ENCODE results near the gene WDR3. TPM values are rescaled to one million over a fixed set of nuclear protein-coding genes. Genes with fewer than 3 reads are reported as not detected.

WDR3 gene
- total and polyA plus RNA-seq, 2 donors (not counting 3 experiments of a cell fraction or from before 2014, with no cell fraction given) = 12.4 to 27.7 TPM

GRCh38 chr1:117985973-117986372 lies 56.4 kb downstream of the WDR3 start:
- H3K79me2 ChIP-seq (ENCODE audit: control insufficient read depth, insufficient read depth, low read length) = no peaks in the 10 kb centered on the region
- no peaks in the 10 kb centered on the region for H3K36me3 ChIP-seq (ENCODE audit: control insufficient read depth in 2 of 2, extremely low read depth in 1 of 2, insufficient read depth in 2 of 2, low read length in 2 of 2)
- H4K20me1 ChIP-seq (replicated peaks; ENCODE audit: control insufficient read depth, extremely low read depth, insufficient read depth, low read length) = no peaks in the 10 kb centered on the region
- H3K4me1 ChIP-seq (ENCODE audit: control insufficient read depth, extremely low read depth, insufficient read depth, low read length) = no peaks in the 10 kb centered on the region
- H3K27me3 ChIP-seq (ENCODE audit: control insufficient read depth in 2 of 2, insufficient read depth in 2 of 2, low read length in 2 of 2) = peaks cover 0 to 2% of the 10 kb centered on the region in 2 experiments
- DNase-seq (ENCODE audit: low read depth, low spot score) = no peak
- intact Hi-C loops (cut with micrococcal nuclease) = no loop called here
- POLR2A ChIA-PET = no interaction called here
- no peak overlapping the region for H3K9ac ChIP-seq (replicated peaks; ENCODE audit: extremely low read depth, insufficient read depth, low read length)
- no TSS peak for BruUV-seq (replicated peaks)
- no peak overlapping the region for H3K4me2 ChIP-seq (ENCODE audit: insufficient read depth, low read length)
- TF ChIP-seq MYC (IDR thresholded peaks at IDR 0.05; ENCODE audit: low read depth, low read length) (no peak), EZH2 (IDR thresholded peaks at IDR 0.05; ENCODE audit: borderline replicate concordance, low read depth, low read length, severe bottlenecking) (no peak), CTCF (IDR thresholded peaks at IDR 0.05; ENCODE audit: extremely low read depth in 1 of 2, insufficient read depth in 1 of 2, low read depth in 1 of 2, low read length in 2 of 2) (no peak), FOS (IDR thresholded peaks at IDR 0.05; ENCODE audit: borderline replicate concordance, insufficient read depth, low read length) (no peak)
- no peak overlapping the region for H3K27ac ChIP-seq (ENCODE audit: insufficient read depth, low read depth, low read length)
- dilution Hi-C loops (cut with MboI; ENCODE audit: extremely low pct_ligation_motif_present, low sequenced_read_pairs) = no loop called here
- no peak for FAIRE-seq
- no peak overlapping the region for H3K4me3 ChIP-seq (replicated peaks in 1 of 3; ENCODE audit: insufficient read depth in 1 of 3, low read depth in 1 of 3, low read length in 3 of 3)
- H3K9me3 ChIP-seq (replicated peaks; ENCODE audit: control insufficient read depth, insufficient read depth, low read length) = no peaks in the 10 kb centered on the region
- CTCF ChIA-PET = no interaction called here
- no peaks in the 10 kb centered on the region for H3K9me1 ChIP-seq (replicated peaks; ENCODE audit: control insufficient read depth, extremely low read depth, insufficient read depth, low read length)
- no peak overlapping the region for H2AFZ ChIP-seq (ENCODE audit: low read depth, low read length)

GRCh38 chr1:118004312-118004711 lies 74.8 kb downstream of the WDR3 start:
- intact Hi-C loops (cut with micrococcal nuclease) = no loop called here

More at GRCh38 chr1:118004312-118004711, 74.8 kb downstream of the WDR3 start:
- H3K4me2 ChIP-seq (ENCODE audit: insufficient read depth, low read length) = no peak overlapping the region
- TF ChIP-seq, protein P1, sequence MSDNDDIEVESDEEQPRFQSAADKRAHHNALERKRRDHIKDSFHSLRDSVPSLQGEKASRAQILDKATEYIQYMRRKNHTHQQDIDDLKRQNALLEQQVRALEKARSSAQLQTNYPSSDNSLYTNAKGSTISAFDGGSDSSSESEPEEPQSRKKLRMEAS (IDR thresholded peaks at IDR 0.05; ENCODE audit: insufficient read depth, insufficient read length) = no peak
- TF ChIP-seq MYC (IDR thresholded peaks at IDR 0.05; ENCODE audit: low read depth, low read length) (no peak), EZH2 (IDR thresholded peaks at IDR 0.05; ENCODE audit: borderline replicate concordance, low read depth, low read length, severe bottlenecking) (no peak), POLR2A (IDR thresholded peaks at IDR 0.05; ENCODE audit: low read depth, low read length) (no peak), POLR2AphosphoS5 (IDR thresholded peaks at IDR 0.05; ENCODE audit: insufficient read depth, low read depth, low read length) (no peak), JUN (IDR thresholded peaks at IDR 0.05; ENCODE audit: borderline replicate concordance, insufficient read depth, insufficient read length, low read depth) (no peak), GATA2 (IDR thresholded peaks at IDR 0.05; ENCODE audit: insufficient read depth, insufficient read length, low read depth, low read length) (no peak), CTCF (IDR thresholded peaks at IDR 0.05; ENCODE audit: extremely low read depth in 1 of 2, insufficient read depth in 1 of 2, low read depth in 1 of 2, low read length in 2 of 2) (no peak), FOS (IDR thresholded peaks at IDR 0.05; ENCODE audit: borderline replicate concordance, insufficient read depth, low read length) (no peak)
- no peaks in the 10 kb centered on the region for H3K27me3 ChIP-seq (ENCODE audit: control insufficient read depth in 2 of 2, insufficient read depth in 2 of 2, low read length in 2 of 2)
- no TSS peak for BruUV-seq (replicated peaks)
- no peak overlapping the region for H3K4me3 ChIP-seq (replicated peaks in 1 of 3; ENCODE audit: insufficient read depth in 1 of 3, low read depth in 1 of 3, low read length in 3 of 3)
- no peaks in the 10 kb centered on the region for H3K4me1 ChIP-seq (ENCODE audit: control insufficient read depth, extremely low read depth, insufficient read depth, low read length)
- no peak overlapping the region for H3K9ac ChIP-seq (replicated peaks; ENCODE audit: extremely low read depth, insufficient read depth, low read length)
- H3K9me1 ChIP-seq (replicated peaks; ENCODE audit: control insufficient read depth, extremely low read depth, insufficient read depth, low read length) = no peaks in the 10 kb centered on the region
- H3K79me2 ChIP-seq (ENCODE audit: control insufficient read depth, insufficient read depth, low read length) = no peaks in the 10 kb centered on the region
- dilution Hi-C loops (cut with MboI; ENCODE audit: extremely low pct_ligation_motif_present, low sequenced_read_pairs) = no loop called here
- H3K27ac ChIP-seq (ENCODE audit: insufficient read depth, low read depth, low read length) = no peak overlapping the region
- no peak for FAIRE-seq
- H4K20me1 ChIP-seq (replicated peaks; ENCODE audit: control insufficient read depth, extremely low read depth, insufficient read depth, low read length) = no peaks in the 10 kb centered on the region
- H3K36me3 ChIP-seq (ENCODE audit: control insufficient read depth in 2 of 2, extremely low read depth in 1 of 2, insufficient read depth in 2 of 2, low read length in 2 of 2) = no peaks in the 10 kb centered on the region
- ChIA-PET CTCF (no interaction called here), POLR2A (interaction anchor here (0.6 kb wide), 1 partner anchor 1100 kb away, joined by 3 read pairs; no protein-coding TSS in a partner anchor)
- H3K9me3 ChIP-seq (replicated peaks; ENCODE audit: control insufficient read depth, insufficient read depth, low read length) = no peaks in the 10 kb centered on the region
- DNase-seq (ENCODE audit: low read depth, low spot score) = no peak
- H2AFZ ChIP-seq (ENCODE audit: low read depth, low read length) = no peak overlapping the region

All from endothelial cell of umbilical vein (primary cell).